Ectodermal cell (in vitro differentiated cells): Measurements from ENCODE around the gene GLRA3.

Source experiments
- H3K27ac ChIP-seq: 2 replicates; pipeline ENCODE4 v1.7.0; 2013; ENCODE audit warnings: mild to moderate bottlenecking, low read depth, low read length; ENCODE audit not compliant: insufficient read depth, poor library complexity, severe bottlenecking
- H3K27me3 ChIP-seq: 2 replicates; pipeline ENCODE4 v1.7.0; 2013; ENCODE audit warnings: mild to moderate bottlenecking, low read length; ENCODE audit not compliant: insufficient read depth, control insufficient read depth, poor library complexity, severe bottlenecking
- H3K36me3 ChIP-seq: one replicate; pipeline ENCODE4 v1.7.0; 2013; ENCODE audit warnings: low read length; ENCODE audit not compliant: control insufficient read depth, insufficient read depth
- H3K4me1 ChIP-seq: one replicate; pipeline ENCODE4 v1.7.0; 2013; ENCODE audit warnings: low read length; ENCODE audit not compliant: control insufficient read depth, insufficient read depth
- H3K4me3 ChIP-seq: 2 replicates; pipeline ENCODE4 v1.7.0; 2013; ENCODE audit warnings: low read depth, low read length, control low read depth; ENCODE audit not compliant: insufficient read depth
- H3K9me3 ChIP-seq: 2 replicates; pipeline ENCODE4 v1.7.0; 2013; ENCODE audit warnings: mild to moderate bottlenecking, low read length, moderate library complexity; ENCODE audit not compliant: control insufficient read depth
- WGBS, 2 experiments: methylation state at CpG; one replicate each; pipeline ENCODE4 v1.1.7; 2013; ENCODE audit warnings: missing lambda C conversion rate in 2 of 2; 5-methylcytosine and 5-hydroxymethylcytosine counted together

GLRA3 gene

DNA sequence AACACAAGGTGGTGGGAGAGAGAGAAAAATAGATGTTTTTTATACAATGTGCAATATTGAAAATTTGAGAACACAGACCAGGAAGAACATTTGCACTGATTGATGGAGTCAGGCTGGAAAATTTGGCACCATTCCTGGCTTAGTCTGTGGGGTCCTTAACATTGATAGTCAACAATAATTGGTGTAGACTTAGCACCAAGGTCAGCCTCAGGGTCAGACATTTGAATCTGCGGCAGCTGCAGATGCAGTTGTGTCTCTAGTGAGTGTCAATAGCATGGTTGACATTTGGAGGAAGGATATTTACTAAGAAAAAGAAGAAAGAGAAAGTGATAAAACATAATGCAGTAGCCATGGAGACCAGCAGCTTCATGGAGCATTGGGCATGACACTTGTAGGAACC is 31.5 kb upstream of the GLRA3 start:
- H3K27ac ChIP-seq, result no peak overlapping the region
- H3K36me3 ChIP-seq, result no peaks in the 10 kb centered on the region
- WGBS, 2 experiments, result 96 to 100% methylated on average over 1 of the region's 1 CpG
- H3K27me3 ChIP-seq, result no peaks in the 10 kb centered on the region
- H3K9me3 ChIP-seq, result no peaks in the 10 kb centered on the region
- H3K4me3 ChIP-seq, result no peak overlapping the region
- no peaks in the 10 kb centered on the region for H3K4me1 ChIP-seq

DNA sequence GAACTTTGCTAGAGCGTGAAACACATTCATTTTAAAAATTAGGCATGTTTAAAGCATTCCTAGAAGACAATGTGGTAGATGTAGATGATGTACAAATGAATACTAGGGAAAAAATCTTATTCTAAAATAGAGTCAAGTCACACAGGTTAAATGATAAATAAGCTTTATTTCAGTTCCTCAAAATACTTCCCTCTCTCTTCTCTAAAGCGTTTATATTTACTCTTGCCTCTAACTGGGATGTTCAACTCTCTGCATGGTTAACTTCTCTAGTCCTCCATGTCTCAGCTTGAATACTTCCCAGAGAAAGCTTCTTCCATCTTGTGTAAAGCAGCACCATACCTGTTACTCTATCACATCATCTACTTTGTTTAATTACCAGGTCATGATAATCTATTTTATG is 30.9 kb upstream of the GLRA3 start:
- Histone ChIP-seq H3K27me3 (no peaks in the 10 kb centered on the region), H3K4me1 (no peaks in the 10 kb centered on the region), H3K4me3 (no peak overlapping the region), H3K36me3 (no peaks in the 10 kb centered on the region), H3K9me3 (no peaks in the 10 kb centered on the region), H3K27ac (no peak overlapping the region)
- WGBS, 2 experiments, result 91 to 100% methylated on average over 2 of the region's 2 CpGs

DNA sequence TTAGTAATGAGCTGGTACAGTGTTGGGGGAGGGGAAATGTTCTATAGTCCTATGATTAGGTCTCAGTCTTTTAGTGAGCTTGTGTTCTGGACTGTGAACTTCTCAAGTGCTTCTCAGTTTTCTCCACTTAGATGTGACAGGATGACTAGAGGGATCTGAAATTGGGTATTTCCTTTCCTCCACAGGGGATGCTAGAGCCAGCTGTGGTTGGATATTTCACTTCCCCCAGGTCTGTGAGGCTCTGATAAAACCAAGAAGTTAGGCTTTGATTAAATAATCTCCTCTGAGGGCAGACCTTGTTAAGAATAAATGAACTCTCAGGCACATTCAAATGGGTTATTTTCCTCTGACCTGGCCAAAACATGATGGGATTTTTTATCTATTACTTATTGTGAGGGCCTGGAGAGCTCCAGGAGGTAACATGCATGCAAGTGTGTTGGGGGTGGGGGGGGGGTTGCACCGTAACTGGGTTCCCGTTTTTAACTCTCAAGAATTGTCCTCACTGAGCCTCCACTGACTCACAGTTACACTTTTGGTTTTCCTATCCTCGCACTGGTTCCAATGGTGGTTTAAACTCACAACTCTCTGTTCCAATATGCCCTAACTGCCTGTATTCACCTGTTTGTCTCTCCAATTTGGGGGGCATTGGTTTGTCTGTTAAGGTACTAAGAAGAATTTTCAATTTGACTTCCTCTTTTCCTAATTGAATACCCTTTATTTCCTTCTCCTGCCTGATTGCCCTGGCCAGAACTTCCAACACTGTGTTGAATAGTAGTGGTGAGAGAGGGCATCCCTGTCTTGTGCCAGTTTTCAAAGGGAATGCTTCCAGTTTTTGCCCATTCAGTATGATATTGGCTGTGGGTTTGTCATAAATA is 28.1 kb upstream of the GLRA3 start:
- no peaks in the 10 kb centered on the region for H3K36me3 ChIP-seq
- 95 to 97% methylated on average over 3 of the region's 3 CpGs for WGBS, 2 experiments
- H3K4me1 ChIP-seq, result no peaks in the 10 kb centered on the region
- H3K9me3 ChIP-seq, result no peaks in the 10 kb centered on the region
- no peaks in the 10 kb centered on the region for H3K27me3 ChIP-seq
- H3K4me3 ChIP-seq, result no peak overlapping the region
- no peak overlapping the region for H3K27ac ChIP-seq

DNA sequence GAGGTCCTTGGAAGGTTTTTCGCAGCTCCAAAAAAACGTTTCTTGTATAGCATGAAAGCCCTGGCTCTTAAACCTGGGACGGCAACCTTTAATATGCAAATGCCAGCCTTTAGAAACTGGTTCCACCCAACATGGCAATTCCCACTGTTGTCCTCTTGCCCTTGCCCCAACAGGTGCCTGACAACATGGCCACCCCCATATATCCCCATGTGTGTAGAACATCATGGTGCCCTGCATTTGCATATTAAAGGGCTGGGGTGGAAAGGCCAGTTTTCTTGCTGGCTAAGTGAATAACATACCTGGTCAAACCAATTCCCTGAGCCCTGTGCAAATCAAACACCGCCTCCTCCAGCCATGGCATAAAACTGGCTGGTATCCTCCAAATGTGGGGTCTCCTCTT is 26.0 kb upstream of the GLRA3 start:
- WGBS, 2 experiments, result 63 to 68% methylated on average over 4 of the region's 4 CpGs
- H3K9me3 ChIP-seq, result no peaks in the 10 kb centered on the region
- no peak overlapping the region for H3K27ac ChIP-seq
- H3K4me1 ChIP-seq, result no peaks in the 10 kb centered on the region
- H3K27me3 ChIP-seq, result no peaks in the 10 kb centered on the region
- H3K36me3 ChIP-seq, result no peaks in the 10 kb centered on the region
- no peak overlapping the region for H3K4me3 ChIP-seq

DNA sequence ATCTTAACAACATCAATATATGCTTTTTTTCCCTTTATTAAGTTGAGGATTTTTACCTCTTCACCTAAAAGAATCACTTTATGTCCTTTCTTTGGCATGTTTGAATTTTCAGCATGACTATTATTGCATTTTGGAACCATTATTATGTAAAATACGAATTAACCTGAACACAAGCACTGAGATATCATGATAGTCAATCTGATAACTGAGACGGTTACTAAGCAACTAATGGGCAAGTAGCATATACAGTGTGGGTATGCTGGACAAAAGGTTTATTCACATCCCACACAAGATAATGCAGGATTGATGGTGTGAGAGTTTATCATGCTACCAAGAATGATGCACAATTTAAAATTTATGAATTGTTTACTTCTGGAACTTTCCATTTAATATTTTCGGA is 24.6 kb upstream of the GLRA3 start:
- no peaks in the 10 kb centered on the region for H3K36me3 ChIP-seq
- H3K4me1 ChIP-seq, result no peaks in the 10 kb centered on the region
- H3K27me3 ChIP-seq, result no peaks in the 10 kb centered on the region
- H3K9me3 ChIP-seq, result no peaks in the 10 kb centered on the region
- WGBS, 2 experiments, result 89 to 100% methylated on average over 2 of the region's 3 CpGs
- no peak overlapping the region for H3K4me3 ChIP-seq
- no peak overlapping the region for H3K27ac ChIP-seq

DNA sequence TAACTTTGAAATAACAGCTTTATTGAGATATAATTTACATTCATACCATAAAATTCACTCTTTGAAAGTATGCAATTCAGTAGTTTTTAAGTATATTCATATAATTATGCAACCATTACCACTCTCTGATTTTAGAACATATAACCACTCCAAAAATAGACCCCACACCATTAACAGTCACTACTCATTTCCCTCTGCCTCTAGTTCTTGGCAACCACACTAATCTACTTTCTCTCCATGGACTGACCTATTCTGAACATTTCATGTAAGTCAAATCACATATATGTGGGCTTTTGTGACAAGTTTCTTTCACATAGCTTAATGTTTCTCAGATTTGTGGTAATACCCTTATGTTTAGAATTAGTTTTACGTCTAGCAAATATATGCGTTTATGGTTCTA is 19.5 kb upstream of the GLRA3 start:
- 93 to 100% methylated on average over 2 of the region's 2 CpGs for WGBS, 2 experiments
- no peaks in the 10 kb centered on the region for H3K36me3 ChIP-seq
- no peaks in the 10 kb centered on the region for H3K9me3 ChIP-seq
- no peak overlapping the region for H3K4me3 ChIP-seq
- H3K27me3 ChIP-seq, result no peaks in the 10 kb centered on the region
- H3K4me1 ChIP-seq, result no peaks in the 10 kb centered on the region
- H3K27ac ChIP-seq, result peak overlapping the region; percentile 20

DNA sequence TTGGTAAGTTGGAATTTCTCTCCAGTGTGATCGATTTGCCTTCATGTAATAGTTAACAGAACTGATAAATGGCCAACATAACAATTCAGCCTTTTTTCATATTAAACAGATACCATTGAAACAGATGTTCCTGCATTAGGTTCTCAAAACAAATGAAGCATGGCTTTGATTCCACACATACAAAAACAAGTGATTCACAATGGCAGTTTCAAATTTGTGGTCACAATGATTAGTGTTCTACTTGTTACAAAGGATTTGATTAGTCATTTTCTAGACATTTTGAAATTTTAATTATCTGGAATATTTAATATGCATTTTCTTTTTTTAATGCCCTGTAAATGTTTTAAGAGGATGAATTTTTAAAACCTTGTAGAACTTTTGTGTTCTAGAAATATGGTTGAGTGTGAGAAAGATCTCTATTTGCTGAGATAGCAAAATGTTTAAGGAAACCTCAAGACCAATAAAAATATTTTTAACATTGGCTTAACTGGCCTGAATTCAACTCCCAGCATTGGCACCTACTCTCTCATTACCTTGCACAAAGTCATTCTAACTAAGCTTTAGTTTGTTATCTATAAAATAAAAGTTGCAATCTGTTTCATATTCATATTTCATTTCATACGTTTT is 18.9 kb upstream of the GLRA3 start:
- no peaks in the 10 kb centered on the region for H3K27me3 ChIP-seq
- no peaks in the 10 kb centered on the region for H3K36me3 ChIP-seq
- WGBS, 2 experiments, result 92 to 96% methylated on average over 2 of the region's 2 CpGs

DNA sequence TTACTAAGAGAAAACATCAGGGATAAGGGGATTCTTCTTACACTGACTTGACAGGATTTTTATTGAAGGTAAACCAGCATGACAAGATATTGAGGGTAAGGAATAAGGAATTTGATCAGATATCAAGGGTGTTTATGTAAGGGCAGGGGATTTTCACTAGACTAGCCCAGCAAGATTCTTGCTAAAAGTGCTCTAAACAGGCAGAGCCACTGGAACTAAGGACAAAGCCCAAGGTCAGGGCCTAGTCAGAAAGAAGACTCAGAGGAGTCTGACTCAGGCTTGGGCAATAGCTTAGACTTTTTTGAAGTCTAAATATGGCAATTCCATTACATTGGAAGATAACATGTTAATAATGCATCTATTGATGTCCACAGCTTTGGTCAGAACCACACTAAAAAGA is 6.5 kb upstream of the GLRA3 start:
- Histone ChIP-seq H3K27ac (no peak overlapping the region), H3K9me3 (no peaks in the 10 kb centered on the region), H3K4me1 (no peaks in the 10 kb centered on the region), H3K27me3 (no peaks in the 10 kb centered on the region), H3K4me3 (no peak overlapping the region), H3K36me3 (no peaks in the 10 kb centered on the region)

More for the DNA sequence above, 18.9 kb upstream of the GLRA3 start:
- no peaks in the 10 kb centered on the region for H3K9me3 ChIP-seq
- H3K4me3 ChIP-seq, result no peak overlapping the region
- H3K4me1 ChIP-seq, result no peaks in the 10 kb centered on the region
- no peak overlapping the region for H3K27ac ChIP-seq

DNA sequence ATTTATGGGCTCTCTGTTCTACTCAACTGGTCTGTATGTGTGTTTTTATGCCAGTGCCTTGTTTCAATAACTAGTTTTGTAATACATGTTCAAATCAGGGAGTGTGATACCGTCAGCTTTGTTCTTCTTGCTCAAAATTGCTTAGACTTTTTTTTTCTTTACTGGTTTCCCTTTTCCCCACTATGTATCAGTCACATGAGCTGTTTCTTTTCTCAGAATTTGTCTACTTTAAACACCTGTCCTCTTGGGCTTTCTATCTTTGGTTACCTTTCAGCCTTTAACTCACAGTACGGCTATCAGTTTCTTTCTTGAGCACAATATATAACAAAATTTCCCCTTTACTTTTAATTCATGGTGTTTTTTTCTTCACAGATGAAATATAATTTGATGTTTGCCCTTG is 5.4 kb upstream of the GLRA3 start:
- WGBS, 2 experiments, result 86 to 97% methylated on average over 2 of the region's 2 CpGs
- Histone ChIP-seq H3K4me3 (no peak overlapping the region), H3K9me3 (no peaks in the 10 kb centered on the region), H3K4me1 (no peaks in the 10 kb centered on the region), H3K27me3 (peaks cover 7% of the 10 kb centered on the region), H3K36me3 (no peaks in the 10 kb centered on the region), H3K27ac (no peak overlapping the region)

DNA sequence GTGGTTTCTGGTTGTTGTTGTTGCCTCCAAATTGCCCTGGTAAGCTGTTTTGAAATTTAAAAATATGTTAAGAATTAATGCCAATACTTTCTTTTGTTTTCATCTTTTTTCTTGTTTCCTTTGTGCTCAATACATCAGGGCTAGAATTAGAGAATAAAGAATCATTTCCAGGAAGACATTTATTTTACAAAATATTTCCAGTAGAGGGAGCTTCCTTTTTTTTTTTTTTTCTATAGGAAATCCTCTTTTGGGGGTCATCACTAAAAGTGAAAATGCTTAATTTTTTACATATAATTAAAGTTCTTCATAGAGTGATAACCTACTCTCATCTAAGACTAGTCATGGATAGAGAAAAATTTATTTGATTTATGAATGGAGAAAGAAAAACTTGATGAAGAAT is 2.4 kb downstream of the GLRA3 start:
- Histone ChIP-seq H3K27ac (no peak overlapping the region), H3K36me3 (no peaks in the 10 kb centered on the region), H3K27me3 (peaks cover 7% of the 10 kb centered on the region), H3K4me1 (no peaks in the 10 kb centered on the region), H3K9me3 (no peaks in the 10 kb centered on the region), H3K4me3 (no peak overlapping the region)
